GM11168 (cell line): Measurements from ENCODE around the gene ODAD2.

Source experiments
- in situ Hi-C: fragments of 300-500 bp; cut with MboI; formaldehyde crosslinking; loops from one replicate; pipeline ENCODE4 v1.12.0; 2022; ENCODE audit warnings: low sequenced_read_pairs; ENCODE audit not compliant: unreplicated experiment

ODAD2 gene

DNA sequence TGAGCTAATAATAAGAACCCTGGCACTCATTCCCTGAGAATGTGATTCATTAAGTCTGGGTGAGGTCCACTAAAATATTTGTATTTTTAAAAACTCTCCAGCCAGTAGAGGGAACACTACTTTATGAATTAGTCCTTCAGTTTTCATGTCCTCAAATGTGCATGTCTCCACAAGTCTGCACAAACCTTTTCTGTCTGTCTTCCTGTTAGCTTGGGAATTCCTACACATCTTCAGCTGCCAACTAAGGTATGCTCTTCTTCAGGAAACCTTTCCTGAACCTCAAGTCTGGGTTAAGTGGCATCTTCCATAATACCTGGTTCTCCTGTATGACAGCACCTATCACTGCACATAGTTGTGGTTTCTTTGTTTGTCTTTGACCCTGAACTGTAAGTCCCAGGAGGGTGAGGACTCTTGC, 133.7 kb downstream of the ODAD2 start:
- in situ Hi-C loops: no loop called here

GRCh38 chr10:27861781-27862180, 137.1 kb downstream of the ODAD2 start:
- in situ Hi-C loops: no loop called here

- in situ Hi-C loops: no loop called here
Observed at GRCh38 chr10:27857616-27858015, 141.3 kb downstream of the ODAD2 start.

- in situ Hi-C loops: no loop called here
Observed at GRCh38 chr10:27844223-27844622, 154.7 kb downstream of the ODAD2 start.

GRCh38 chr10:27838901-27839300, 160.0 kb downstream of the ODAD2 start:
- in situ Hi-C loops: no loop called here

GRCh38 chr10:27838361-27838760, 160.5 kb downstream of the ODAD2 start:
- in situ Hi-C loops: no loop called here

DNA sequence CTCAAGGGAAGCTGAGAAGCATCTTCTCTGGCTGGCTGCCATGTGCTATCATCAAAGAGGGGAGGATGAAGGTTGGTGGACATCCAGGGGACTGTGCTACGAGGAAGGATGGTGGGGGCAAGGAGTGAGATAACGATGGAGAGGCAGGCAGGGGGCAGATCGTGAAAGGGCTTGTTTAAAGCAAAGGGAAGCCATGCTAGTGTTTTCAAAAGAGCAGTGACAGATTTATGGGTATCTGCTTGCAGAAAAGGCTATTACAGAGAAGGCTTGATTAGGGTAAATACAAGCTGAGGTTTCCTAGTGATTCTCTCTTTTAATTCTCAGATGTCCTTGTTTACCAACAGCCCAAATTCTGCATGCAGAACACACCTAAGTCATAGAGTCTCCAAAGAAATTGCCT, 164.4 kb downstream of the ODAD2 start:
- in situ Hi-C loops: no loop called here

DNA sequence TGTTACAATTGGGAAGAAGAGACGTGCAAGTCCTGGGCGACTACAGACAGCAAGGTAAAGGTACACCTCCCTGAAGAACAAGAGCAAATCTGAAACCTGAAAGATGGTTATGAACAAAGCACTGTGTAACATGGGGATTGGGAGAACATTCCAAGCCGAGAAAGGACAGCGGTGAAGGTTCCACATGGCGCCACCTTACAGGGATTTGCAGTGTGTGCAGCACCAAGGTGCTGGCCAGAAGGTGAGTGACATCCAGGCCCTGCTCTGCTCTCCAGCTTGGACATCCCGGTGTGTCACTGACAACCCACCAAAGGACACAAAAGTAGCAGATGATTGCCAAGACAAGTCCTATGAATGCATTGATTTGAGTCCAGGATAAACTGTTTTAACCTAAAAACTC, 165.1 kb downstream of the ODAD2 start:
- in situ Hi-C loops: no loop called here

GRCh38 chr10:27832826-27833225, 166.1 kb downstream of the ODAD2 start:
- in situ Hi-C loops: no loop called here

DNA sequence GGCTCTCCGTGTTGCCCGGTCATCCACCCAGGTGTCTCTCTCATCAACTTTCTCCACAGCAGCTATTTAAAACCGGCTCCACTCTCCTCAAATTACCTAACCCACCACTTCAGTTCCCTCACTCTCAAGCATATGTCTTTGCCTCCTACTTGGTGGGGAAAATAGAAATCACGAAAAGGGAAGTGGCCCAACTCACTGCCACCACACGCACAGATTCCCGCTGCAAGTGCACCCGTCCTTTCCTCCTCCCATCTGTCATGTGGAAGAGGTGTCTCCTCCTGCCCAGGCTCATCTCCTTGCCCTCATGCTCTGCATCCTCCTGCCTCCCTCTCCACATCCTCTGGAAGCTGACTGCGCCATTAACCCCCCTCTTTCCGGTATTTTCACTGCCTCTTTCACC, 172.5 kb downstream of the ODAD2 start:
- in situ Hi-C loops: no loop called here

- in situ Hi-C loops: no loop called here
Observed at GRCh38 chr10:27822301-27822700, 176.6 kb downstream of the ODAD2 start.

- in situ Hi-C loops: no loop called here
Observed at GRCh38 chr10:27820637-27821036, 178.2 kb downstream of the ODAD2 start.

DNA sequence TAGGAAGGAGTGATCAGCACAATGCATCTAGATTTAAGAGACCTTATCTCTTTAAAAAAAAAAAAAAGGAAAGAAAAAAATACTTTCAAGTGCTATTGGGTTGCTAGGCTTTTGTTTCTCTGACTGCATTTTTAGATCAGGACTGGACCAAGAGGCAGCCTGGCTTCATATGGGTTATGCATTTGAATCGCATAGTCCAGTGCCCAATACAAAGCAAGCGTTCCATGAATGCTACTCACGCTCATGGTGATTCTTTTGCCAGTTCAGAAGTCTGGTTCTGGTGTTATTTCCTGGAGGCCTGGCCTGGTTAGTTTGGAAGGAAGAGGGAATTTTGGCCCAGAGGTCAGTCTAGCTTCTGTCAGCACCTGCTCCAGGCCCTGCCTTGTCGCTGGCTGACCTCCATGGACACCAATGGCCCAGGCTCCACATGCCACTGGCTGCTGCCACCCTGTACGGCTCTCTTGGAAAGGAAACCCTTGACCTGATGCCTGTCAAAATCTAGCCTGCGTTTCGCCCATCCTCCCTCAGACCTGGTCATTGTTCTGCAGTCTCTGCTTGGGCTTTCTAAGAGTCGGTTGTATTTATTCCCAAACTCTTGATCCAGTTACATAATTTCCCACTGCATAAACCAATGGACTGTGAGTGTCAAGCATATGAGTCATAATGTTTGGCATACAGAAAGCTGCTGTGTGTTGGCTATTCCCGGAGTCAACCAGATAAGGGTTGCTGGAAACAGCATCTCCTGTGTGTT, 178.9 kb downstream of the ODAD2 start:
- in situ Hi-C loops: no loop called here

DNA sequence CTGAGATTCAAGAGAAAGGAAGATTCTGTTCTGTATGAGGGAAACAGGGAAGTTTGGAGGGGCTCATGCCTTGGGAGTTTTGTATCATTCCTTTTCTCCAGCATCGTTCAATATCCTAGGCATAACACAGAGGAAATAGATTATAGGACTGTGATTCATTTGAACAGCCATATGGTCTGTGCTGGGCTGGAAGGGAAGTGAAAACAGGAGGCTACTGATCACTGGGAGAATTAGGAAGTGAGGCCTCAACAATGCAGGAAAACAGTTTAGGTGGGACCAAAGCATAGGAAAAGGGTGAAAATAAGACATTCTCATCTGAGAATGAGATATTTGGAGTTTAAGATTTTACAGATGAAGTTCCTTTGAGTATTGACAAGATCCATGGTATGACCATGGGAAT, 182.6 kb downstream of the ODAD2 start:
- in situ Hi-C loops: no loop called here

DNA sequence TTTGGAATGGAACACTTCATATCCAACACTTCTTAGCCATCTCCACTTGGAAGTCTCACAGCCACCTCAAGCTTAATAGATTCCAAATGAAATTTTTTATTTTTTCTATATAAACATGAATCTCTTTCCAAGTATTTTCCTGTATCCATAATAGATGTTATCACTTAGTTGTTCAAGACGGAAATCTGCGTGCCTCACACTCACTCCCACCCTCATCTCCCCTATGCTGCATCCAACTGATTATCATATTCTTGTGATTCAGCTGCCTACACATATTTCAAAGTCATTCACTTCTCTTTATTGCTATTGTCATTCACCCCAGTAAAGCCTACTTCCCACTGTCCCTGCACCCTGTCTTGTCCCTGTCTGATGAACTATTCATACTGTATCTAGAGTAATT, 183.0 kb downstream of the ODAD2 start:
- in situ Hi-C loops: no loop called here

DNA sequence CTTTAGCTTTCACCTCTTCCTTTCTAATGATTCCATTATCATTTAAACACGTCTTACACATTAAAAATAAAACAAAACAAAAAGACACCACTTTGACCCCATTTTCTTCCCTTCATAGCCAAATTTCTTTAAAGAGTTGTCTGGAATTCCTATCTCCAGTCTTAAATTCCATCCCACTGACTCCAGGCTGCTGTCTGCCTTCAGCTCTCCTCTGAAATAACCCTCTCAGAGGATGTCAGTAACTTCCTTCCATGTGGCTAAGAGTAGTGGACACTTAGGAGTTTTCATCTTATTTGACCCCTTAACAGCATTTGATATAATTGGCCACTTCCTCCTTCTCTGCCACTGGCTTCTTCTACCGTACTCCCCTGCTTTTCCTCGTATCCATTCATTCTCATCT, 183.6 kb downstream of the ODAD2 start:
- in situ Hi-C loops: no loop called here

GRCh38 chr10:27805180-27805579, 193.7 kb downstream of the ODAD2 start:
- in situ Hi-C loops: no loop called here

- in situ Hi-C loops: no loop called here
Observed at GRCh38 chr10:27804136-27804535, 194.7 kb downstream of the ODAD2 start.

DNA sequence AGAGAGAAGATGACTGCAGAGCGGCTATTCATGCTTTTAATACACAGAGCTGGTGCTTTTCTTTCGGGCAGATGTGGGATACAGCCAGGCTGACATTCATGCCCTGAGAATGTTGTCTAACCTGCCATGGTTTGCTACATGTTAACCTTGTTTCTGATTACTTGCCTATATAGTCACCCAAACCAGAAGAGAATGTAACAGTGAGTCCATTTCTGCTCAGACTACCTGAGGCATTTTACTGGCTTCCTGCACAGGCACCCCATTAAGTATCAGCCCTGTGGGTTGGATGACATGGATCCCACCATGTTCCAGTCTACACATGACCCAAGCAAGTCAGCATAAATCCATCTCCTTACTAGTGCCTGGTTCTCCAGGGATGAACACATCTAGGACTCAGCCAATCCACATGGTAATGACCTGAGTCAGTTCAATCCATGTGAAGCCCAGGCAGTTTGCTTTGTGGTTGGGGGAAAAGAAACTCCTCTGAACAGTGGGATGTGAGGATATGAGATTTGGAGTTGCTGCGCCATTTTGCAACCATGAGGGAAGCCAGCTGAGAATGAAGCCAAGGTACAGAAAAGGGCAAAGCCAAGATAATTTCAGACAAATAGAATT, 197.6 kb downstream of the ODAD2 start:
- in situ Hi-C loops: no loop called here

DNA sequence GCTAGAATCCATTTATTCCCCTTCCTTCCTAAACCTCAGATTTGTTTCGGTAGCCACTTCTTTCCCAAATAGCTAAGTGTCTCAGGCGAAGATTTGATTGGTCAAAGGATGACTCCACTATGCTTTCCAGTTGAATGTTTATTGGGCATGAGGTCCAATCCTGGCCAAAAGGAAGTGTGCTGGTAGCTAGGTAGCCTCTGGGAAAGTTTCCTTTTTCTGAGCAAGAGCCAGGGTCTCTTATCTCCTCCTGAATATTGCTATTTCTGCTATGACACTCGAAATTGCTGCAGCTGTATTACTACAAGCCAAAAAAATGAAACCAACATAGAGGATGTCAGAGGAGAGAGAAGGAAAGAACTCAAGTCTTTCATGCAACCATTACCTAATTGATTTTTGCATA, 199.8 kb downstream of the ODAD2 start:
- in situ Hi-C loops: no loop called here

- in situ Hi-C loops: no loop called here
Observed at GRCh38 chr10:27794157-27794556, 204.7 kb downstream of the ODAD2 start.

DNA sequence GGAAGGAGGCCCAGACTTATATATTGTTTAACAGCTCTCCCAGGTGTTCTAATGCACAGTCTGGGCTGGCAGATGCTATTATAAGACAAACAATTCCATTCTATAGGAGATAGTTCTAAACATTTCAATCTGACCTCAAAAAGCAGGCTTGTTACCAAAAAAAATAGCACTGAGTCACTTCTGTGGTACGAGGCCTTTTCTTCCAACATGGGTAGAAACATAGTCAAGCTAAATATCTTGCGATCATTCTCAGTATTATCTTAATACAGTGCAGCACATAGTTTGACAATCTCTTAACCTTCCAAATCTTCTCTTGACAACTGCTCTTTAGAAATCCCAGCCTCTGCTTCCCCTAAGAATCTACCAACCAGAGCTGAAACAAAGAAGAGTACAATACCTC, 206.7 kb downstream of the ODAD2 start:
- in situ Hi-C loops: no loop called here
